Suppressor macrophage treated with lipopolysaccharide for 1 hour (primary cell): ENCODE data around the gene DYNC2LI1.

Source experiments
- DNase-seq, 3 donors: peaks; one replicate each; pipeline ENCODE4 v3.0.0-alpha.2; 2020 to 2022

DYNC2LI1 gene

GRCh38 chr2:43764086-43764705 lies 9.6 kb upstream of the DYNC2LI1 start:
- no peak for DNase-seq

GRCh38 chr2:43766006-43766405 lies 7.8 kb upstream of the DYNC2LI1 start:
- no peak for DNase-seq

- DNase-seq, result no peak
These were observed 778 bp downstream of the DYNC2LI1 start for GRCh38 chr2:43774617-43775016.

- DNase-seq, result no peak
These were observed 2.5 kb downstream of the DYNC2LI1 start for GRCh38 chr2:43776324-43776723.

- no peak for DNase-seq
These were observed 3.6 kb downstream of the DYNC2LI1 start for GRCh38 chr2:43777306-43777926.

- DNase-seq, result no peak
These were observed 4.4 kb downstream of the DYNC2LI1 start for GRCh38 chr2:43778233-43778632.

- no peak for DNase-seq
These were observed 14.1 kb downstream of the DYNC2LI1 start for GRCh38 chr2:43787895-43788294.

GRCh38 chr2:43788646-43789045 lies 14.8 kb downstream of the DYNC2LI1 start:
- DNase-seq, result no peak

GRCh38 chr2:43790147-43790546 lies 16.3 kb downstream of the DYNC2LI1 start:
- no peak for DNase-seq

GRCh38 chr2:43791035-43791765 lies 17.4 kb downstream of the DYNC2LI1 start:
- DNase-seq, result no peak

GRCh38 chr2:43792653-43793052 lies 18.8 kb downstream of the DYNC2LI1 start:
- DNase-seq, result no peak

GRCh38 chr2:43794956-43795355 lies 21.1 kb downstream of the DYNC2LI1 start:
- DNase-seq, result no peak

- no peak for DNase-seq
These were observed 22.4 kb downstream of the DYNC2LI1 start for GRCh38 chr2:43796206-43796605.

- DNase-seq, result peak in 1 of 3 donors; percentile 18
These were observed 24.5 kb downstream of the DYNC2LI1 start for GRCh38 chr2:43798300-43798699.

- no peak for DNase-seq
These were observed 27.1 kb downstream of the DYNC2LI1 start for GRCh38 chr2:43800894-43801293.

GRCh38 chr2:43802135-43802534 lies 28.3 kb downstream of the DYNC2LI1 start:
- no peak for DNase-seq

- DNase-seq, result no peak
These were observed 29.3 kb downstream of the DYNC2LI1 start for GRCh38 chr2:43803113-43803512.

GRCh38 chr2:43806719-43807031 lies 32.8 kb downstream of the DYNC2LI1 start:
- no peak for DNase-seq

GRCh38 chr2:43810452-43810851 lies 36.6 kb downstream of the DYNC2LI1 start:
- no peak for DNase-seq

GRCh38 chr2:43810888-43811287 lies 37.0 kb downstream of the DYNC2LI1 start:
- no peak for DNase-seq

GRCh38 chr2:43812006-43812405 lies 38.2 kb downstream of the DYNC2LI1 start:
- DNase-seq, result no peak

- no peak for DNase-seq
These were observed 39.1 kb downstream of the DYNC2LI1 start for GRCh38 chr2:43812947-43813346.

- DNase-seq, result no peak
These were observed 40.9 kb downstream of the DYNC2LI1 start for GRCh38 chr2:43814711-43815110.

- DNase-seq, result peak; percentile 80 to 87 (median 82)
These were observed 44.9 kb downstream of the DYNC2LI1 start for GRCh38 chr2:43818761-43819160.
